Measurements from ENCODE around the gene ZNF367.
A peak's percentile ranks its signal among the peaks of the same experiment; 100 is the strongest.

Gene ZNF367

DNA sequence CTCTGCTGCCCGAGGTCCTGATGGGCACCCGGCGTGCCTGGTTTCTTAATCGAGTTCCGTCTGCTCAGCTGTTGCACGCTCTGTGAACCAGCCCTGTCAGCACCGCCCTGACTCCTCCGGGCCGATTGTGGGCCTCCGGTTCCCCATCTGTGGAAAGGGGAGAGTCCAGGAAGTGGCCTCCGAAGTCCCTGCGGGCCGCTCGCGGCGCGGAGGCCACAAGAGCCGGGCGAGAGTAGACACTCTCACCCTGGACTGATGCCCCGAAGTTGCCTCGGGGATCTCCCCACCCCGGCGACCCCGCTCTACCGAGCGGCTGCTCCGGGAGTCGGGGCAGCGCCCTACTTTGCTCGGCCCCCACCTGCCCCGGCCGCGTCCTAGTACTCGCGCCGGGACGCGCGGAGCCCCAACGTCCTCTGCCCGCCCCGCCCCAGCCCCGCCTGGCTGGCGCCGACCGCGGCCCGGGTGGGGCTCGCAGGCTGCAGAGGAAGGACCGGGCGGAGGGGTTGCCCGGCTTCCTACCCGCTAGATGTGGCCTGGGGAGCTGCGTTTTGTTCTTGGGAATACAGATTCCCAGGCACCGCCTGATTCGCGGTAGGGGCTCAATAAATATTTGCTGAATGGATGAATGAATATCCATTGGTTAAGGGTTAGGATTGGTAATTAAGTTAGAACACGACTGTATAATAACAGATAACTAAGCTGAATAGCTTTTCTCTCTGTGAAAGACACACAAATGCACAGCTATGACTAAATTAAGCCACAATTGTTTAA lies 935 bp upstream of the ZNF367 start:
- Histone ChIP-seq H3K36me3 (ENCODE audit: control insufficient read depth, insufficient read depth, low read length) (no peaks in the 10 kb centered on the region), H3K4me3 (ENCODE audit: low read length) (peak overlapping the region; percentile 83; the same call in 1 of the 2 replicates), H3K9me3 (ENCODE audit: control insufficient read depth, insufficient read depth, low read length) (no peaks in the 10 kb centered on the region), H3K4me1 (ENCODE audit: control insufficient read depth, insufficient read depth, low read length) (peaks cover 6% of the 10 kb centered on the region), H3K27me3 (ENCODE audit: control insufficient read depth, insufficient read depth, low read length) (no peaks in the 10 kb centered on the region), H3K27ac (ENCODE audit: low read length) (no peak overlapping the region)
- DNase-seq (ENCODE audit: low read depth, low spot score), result no peak
- whole genome bisulfite sequencing (ENCODE audit: insufficient coverage, insufficient read length), result no CpG with 5 or more reads among the region's 58 CpGs

DNA sequence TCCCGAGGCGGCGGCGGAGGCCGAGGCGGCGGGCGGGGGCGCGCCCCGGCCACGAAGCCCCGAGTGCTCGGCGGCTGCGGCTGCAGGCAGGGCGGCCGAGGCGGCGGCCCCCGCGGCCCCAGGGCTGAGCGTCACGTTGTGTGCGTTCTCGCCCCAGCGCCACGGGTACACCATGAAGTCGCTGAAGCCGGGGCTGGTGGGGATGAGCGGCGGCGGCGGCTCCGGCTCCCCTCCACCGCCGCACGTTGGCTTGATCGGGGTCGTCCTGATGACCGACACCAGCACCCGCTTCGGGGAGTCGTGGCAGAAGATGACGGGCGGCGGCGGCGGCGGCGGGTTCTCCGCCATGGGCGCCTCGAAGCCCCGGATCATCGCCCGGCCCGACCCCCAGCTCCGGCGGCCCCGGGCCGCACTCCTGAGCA lies 498 bp downstream of the ZNF367 start:
- H3K4me1 ChIP-seq (ENCODE audit: control insufficient read depth, insufficient read depth, low read length), result peaks cover 5% of the 10 kb centered on the region
- no peaks in the 10 kb centered on the region for H3K27me3 ChIP-seq (ENCODE audit: control insufficient read depth, insufficient read depth, low read length)
- no peak overlapping the region for H3K27ac ChIP-seq (ENCODE audit: low read length)
- H3K36me3 ChIP-seq (ENCODE audit: control insufficient read depth, insufficient read depth, low read length), result no peaks in the 10 kb centered on the region
- no peak for DNase-seq (ENCODE audit: low read depth, low spot score)
- peak overlapping the region; percentile 83 for H3K4me3 ChIP-seq (ENCODE audit: low read length)
- WGBS (ENCODE audit: insufficient coverage, insufficient read length), result no CpG with 5 or more reads among the region's 62 CpGs
- no peaks in the 10 kb centered on the region for H3K9me3 ChIP-seq (ENCODE audit: control insufficient read depth, insufficient read depth, low read length)

GRCh38 chr9:96417051-96417586 lies 1.1 kb downstream of the ZNF367 start:
- Histone ChIP-seq H3K4me3 (ENCODE audit: low read length) (peak overlapping the region; percentile 83), H3K27me3 (ENCODE audit: control insufficient read depth, insufficient read depth, low read length) (no peaks in the 10 kb centered on the region), H3K27ac (ENCODE audit: low read length) (no peak overlapping the region), H3K36me3 (ENCODE audit: control insufficient read depth, insufficient read depth, low read length) (no peaks in the 10 kb centered on the region), H3K9me3 (ENCODE audit: control insufficient read depth, insufficient read depth, low read length) (no peaks in the 10 kb centered on the region), H3K4me1 (ENCODE audit: control insufficient read depth, insufficient read depth, low read length) (peaks cover 5% of the 10 kb centered on the region)
- no peak for DNase-seq (ENCODE audit: low read depth, low spot score)
- WGBS (ENCODE audit: insufficient coverage, insufficient read length), result no CpG with 5 or more reads among the region's 50 CpGs

DNA sequence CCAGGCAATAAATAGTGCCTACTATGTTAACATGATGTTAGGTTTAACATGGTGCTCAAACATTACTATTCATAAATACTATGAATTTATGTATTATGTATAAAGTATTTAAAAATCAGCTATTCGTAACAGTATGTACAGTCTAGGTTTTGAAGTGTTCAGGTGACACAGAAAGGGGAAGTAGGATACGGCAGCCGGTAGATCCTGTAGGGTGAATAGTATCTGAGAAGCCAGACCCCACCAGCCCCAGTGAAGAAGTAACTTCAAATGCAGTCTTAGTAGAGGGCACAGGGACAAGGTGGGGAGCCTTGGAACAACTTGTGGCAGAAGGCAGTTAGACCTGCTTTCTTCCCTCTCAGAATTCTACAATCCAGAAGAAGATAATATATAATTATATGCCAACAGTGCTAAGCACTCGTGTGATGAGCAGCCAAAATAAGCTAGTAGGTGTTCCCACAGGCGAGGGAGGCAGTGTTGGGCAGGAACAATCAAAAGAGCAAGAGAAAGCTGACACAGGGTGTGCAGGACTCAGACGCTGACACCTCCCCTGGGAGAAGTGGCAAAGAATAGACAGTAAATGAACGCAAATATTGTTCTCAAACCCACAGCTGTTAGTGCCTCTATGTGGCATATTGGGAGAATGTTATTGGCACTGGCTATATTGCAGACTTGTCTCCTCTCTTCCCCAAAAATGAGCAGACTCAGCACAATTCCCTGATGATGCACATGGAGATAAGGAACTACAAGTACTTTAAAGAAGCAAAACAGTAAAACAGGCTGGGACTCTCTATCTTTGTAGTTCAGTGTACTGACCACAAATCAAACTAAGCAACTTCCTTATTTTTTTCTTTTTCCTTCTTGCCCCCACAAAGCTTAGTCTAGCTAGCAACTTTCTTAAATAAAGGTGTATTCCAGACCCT lies 4.6 kb downstream of the ZNF367 start:
- Histone ChIP-seq H3K4me3 (ENCODE audit: low read length) (no peak overlapping the region), H3K4me1 (ENCODE audit: control insufficient read depth, insufficient read depth, low read length) (peaks cover 2% of the 10 kb centered on the region; the same call in 1 of the 2 replicates), H3K27me3 (ENCODE audit: control insufficient read depth, insufficient read depth, low read length) (no peaks in the 10 kb centered on the region), H3K9me3 (ENCODE audit: control insufficient read depth, insufficient read depth, low read length) (no peaks in the 10 kb centered on the region), H3K36me3 (ENCODE audit: control insufficient read depth, insufficient read depth, low read length) (no peaks in the 10 kb centered on the region), H3K27ac (ENCODE audit: low read length) (no peak overlapping the region)
- DNase-seq (ENCODE audit: low read depth, low spot score), result no peak
- WGBS (ENCODE audit: insufficient coverage, insufficient read length), result no CpG with 5 or more reads among the region's 7 CpGs

- Histone ChIP-seq H3K27ac (ENCODE audit: low read length) (no peak overlapping the region), H3K9me3 (ENCODE audit: control insufficient read depth, insufficient read depth, low read length) (no peaks in the 10 kb centered on the region), H3K4me1 (ENCODE audit: control insufficient read depth, insufficient read depth, low read length) (peaks cover 2% of the 10 kb centered on the region; the same call in 1 of the 2 replicates), H3K27me3 (ENCODE audit: control insufficient read depth, insufficient read depth, low read length) (no peaks in the 10 kb centered on the region), H3K4me3 (ENCODE audit: low read length) (no peak overlapping the region), H3K36me3 (ENCODE audit: control insufficient read depth, insufficient read depth, low read length) (no peaks in the 10 kb centered on the region)
- no peak for DNase-seq (ENCODE audit: low read depth, low spot score)
- 100% methylated on average over 2 of the region's 8 CpGs for whole genome bisulfite sequencing (ENCODE audit: insufficient coverage, insufficient read length)
Measured at GRCh38 chr9:96412174-96412913, 5.8 kb downstream of the ZNF367 start.

DNA sequence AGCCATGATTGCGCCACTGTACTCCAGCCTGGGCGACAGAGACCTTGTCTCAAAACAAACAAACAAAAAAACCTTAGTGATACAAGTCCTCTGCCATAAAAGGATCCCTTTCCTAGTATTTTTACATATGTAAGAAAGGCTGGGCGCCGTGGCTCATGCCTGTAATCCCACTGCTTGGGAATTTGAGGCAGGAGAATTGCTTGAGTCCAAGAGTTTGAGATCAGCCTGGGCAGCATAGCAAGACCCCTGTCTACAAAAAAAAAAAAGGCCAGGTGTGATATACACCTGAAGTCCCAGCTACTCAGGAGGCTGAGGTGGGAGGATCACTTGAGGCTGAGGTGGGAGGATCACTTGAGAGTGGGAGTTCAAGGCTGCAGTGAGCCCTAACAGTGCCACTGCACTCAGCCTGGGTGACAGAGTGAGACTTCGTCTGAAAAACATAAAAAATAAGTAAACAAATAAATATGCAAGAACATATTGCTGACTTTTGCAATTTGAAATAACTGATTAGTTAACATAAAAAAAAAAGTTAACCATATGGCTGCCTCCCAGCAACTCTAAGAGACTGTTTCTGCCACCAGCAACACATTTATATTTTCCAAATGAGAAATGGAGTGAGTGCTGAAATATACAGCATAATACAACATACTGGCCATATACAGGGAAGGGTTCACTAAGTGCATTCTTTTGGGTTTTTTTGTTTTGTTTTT lies 6.9 kb downstream of the ZNF367 start:
- WGBS (ENCODE audit: insufficient coverage, insufficient read length), result no CpG with 5 or more reads among the region's 5 CpGs
- peaks cover 2% of the 10 kb centered on the region; the same call in 1 of the 2 replicates for H3K4me1 ChIP-seq (ENCODE audit: control insufficient read depth, insufficient read depth, low read length)
- H3K27me3 ChIP-seq (ENCODE audit: control insufficient read depth, insufficient read depth, low read length), result no peaks in the 10 kb centered on the region
- no peak overlapping the region for H3K27ac ChIP-seq (ENCODE audit: low read length)
- DNase-seq (ENCODE audit: low read depth, low spot score), result no peak
- no peaks in the 10 kb centered on the region for H3K9me3 ChIP-seq (ENCODE audit: control insufficient read depth, insufficient read depth, low read length)
- H3K36me3 ChIP-seq (ENCODE audit: control insufficient read depth, insufficient read depth, low read length), result no peaks in the 10 kb centered on the region
- no peak overlapping the region for H3K4me3 ChIP-seq (ENCODE audit: low read length)

GRCh38 chr9:96408409-96409280 lies 9.5 kb downstream of the ZNF367 start:
- no peak overlapping the region for H3K27ac ChIP-seq (ENCODE audit: low read length)
- no peaks in the 10 kb centered on the region for H3K36me3 ChIP-seq (ENCODE audit: control insufficient read depth, insufficient read depth, low read length)
- H3K4me3 ChIP-seq (ENCODE audit: low read length), result no peak overlapping the region
- H3K27me3 ChIP-seq (ENCODE audit: control insufficient read depth, insufficient read depth, low read length), result no peaks in the 10 kb centered on the region
- DNase-seq (ENCODE audit: low read depth, low spot score), result no peak
- no CpG with 5 or more reads among the region's 9 CpGs for WGBS (ENCODE audit: insufficient coverage, insufficient read length)
- no peaks in the 10 kb centered on the region for H3K9me3 ChIP-seq (ENCODE audit: control insufficient read depth, insufficient read depth, low read length)
- H3K4me1 ChIP-seq (ENCODE audit: control insufficient read depth, insufficient read depth, low read length), result peaks cover 2% of the 10 kb centered on the region; the same call in 1 of the 2 replicates

DNA sequence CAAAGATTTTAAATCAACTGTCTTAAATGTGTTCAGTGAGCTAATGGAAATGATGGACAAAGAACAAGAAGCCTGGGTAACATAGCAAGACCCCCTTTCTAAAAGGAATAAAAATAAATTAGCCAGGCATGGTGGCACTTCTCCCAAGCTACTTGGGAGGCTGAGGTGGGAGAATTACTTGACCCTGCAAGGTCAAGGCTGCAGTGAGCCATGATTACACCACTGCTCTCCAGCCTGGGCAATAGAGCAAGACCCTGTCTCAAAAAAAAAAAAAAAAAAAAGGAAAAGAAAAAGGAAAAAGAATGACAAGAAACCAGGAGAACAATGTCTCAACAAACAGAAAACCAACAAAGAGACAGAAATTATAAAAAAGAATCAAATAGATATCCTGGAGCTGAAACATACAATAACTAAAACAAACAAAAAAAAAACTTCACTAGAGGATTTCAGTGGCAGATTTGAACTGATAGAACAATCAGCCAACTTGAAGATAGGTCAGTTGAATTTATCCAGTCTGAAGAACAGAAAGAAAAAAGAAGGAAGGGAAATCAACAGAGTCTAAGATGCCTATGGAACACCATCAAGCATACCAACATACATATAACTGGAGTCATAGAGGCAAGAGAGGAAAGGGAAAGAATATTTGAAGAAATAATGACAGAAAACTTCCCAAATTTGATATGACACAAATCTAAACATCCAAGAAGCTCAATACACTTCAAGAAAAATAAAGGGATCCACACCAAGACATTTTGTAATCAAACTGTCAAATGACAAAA lies 17.8 kb downstream of the ZNF367 start:
- H3K9me3 ChIP-seq (ENCODE audit: control insufficient read depth, insufficient read depth, low read length), result no peaks in the 10 kb centered on the region
- no peak overlapping the region for H3K4me3 ChIP-seq (ENCODE audit: low read length)
- H3K27ac ChIP-seq (ENCODE audit: low read length), result no peak overlapping the region
- peaks cover 2% of the 10 kb centered on the region; the same call in 1 of the 2 replicates for H3K4me1 ChIP-seq (ENCODE audit: control insufficient read depth, insufficient read depth, low read length)
- H3K27me3 ChIP-seq (ENCODE audit: control insufficient read depth, insufficient read depth, low read length), result no peaks in the 10 kb centered on the region
- no peaks in the 10 kb centered on the region for H3K36me3 ChIP-seq (ENCODE audit: control insufficient read depth, insufficient read depth, low read length)
- no peak for DNase-seq (ENCODE audit: low read depth, low spot score)

DNA sequence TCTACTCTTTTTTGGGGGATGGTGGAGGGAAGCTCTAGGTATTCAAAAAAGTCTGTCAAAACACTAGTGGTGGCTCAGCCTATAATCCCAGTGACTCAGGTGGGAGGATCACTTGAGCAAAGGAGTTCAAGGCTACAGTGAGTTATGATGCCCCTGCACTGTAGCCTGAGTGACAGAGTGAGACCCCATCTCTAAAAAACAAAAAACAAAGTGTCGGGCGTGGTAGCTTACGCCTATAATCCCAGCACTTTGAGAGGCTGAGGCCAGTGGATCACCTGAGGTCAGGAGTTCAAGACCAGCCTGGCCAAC lies 18.9 kb downstream of the ZNF367 start:
- no peak overlapping the region for H3K4me3 ChIP-seq (ENCODE audit: low read length)
- WGBS (ENCODE audit: insufficient coverage, insufficient read length), result no CpG with 5 or more reads among the region's 3 CpGs
- no peaks in the 10 kb centered on the region for H3K36me3 ChIP-seq (ENCODE audit: control insufficient read depth, insufficient read depth, low read length)
- no peaks in the 10 kb centered on the region for H3K9me3 ChIP-seq (ENCODE audit: control insufficient read depth, insufficient read depth, low read length)
- no peak for DNase-seq (ENCODE audit: low read depth, low spot score)
- no peak overlapping the region for H3K27ac ChIP-seq (ENCODE audit: low read length)
- H3K4me1 ChIP-seq (ENCODE audit: control insufficient read depth, insufficient read depth, low read length), result peaks cover 4% of the 10 kb centered on the region; the same call in 1 of the 2 replicates
- no peaks in the 10 kb centered on the region for H3K27me3 ChIP-seq (ENCODE audit: control insufficient read depth, insufficient read depth, low read length)
